Endometrial microvascular endothelial cells (primary cell): Measurements from ENCODE around the gene RGS6. TPM values are rescaled to one million over a fixed set of nuclear protein-coding genes. Genes with fewer than 3 reads are reported as not detected.

Experiments
- in situ Hi-C: cut with HindIII; loops from 2 replicates; pipeline ENCODE4 v1.10.0; 2017; ENCODE audit warnings: low sequenced_read_pairs, low pct_unique_long_range_greater_than_20kb; ENCODE audit errors: inconsistent ontology term
- total RNA-seq: library from RNA; depleted of rRNA; stranded (reverse); fragments of >200 nt; gene quantifications from one replicate; pipeline ENCODE4 v1.2.3, GENCODE V29; 2015; ENCODE audit errors: inconsistent ontology term

Gene RGS6
- total RNA-seq, 1 donor from 2014 or later: not detected

DNA sequence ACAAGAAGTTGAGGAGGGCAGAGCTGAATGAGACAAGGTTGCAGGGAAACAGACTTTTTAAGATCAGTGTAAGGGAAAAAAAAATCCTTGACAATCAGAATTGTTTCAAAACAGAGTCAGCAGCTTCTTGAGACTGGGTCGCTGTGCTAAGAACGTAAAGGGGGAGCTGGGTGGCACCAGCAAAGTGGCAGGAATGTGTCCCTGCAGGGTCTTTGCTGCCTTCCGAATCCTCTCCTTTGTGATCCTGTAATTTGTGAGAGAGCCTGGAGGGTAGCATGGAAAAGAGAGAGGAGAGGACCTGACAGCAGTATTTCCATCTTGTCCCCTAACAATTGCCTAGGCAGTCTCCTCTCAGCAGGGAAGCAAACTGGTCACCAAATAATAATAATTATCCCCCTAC lies 472.8 kb downstream of the RGS6 start:
- in situ Hi-C loops: no loop called here

DNA sequence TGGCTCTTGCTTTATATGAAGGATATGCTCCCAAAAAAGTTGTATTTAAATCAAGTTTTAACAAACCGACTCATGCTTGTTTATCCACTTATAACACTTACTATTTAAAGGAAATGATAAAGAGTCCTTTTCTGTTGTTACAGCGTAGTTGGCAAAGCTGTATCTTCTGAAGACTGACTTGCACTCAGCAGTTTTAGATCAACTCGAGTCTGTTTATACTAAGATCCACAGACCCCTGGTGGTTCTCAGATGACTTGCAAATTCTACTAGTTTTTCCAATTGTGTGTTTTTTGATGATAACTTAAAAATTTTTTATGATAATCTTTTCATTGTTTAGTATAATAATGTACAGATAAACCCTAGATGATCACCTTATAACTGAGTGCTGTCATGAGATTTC lies 475.8 kb downstream of the RGS6 start:
- in situ Hi-C loops: no loop called here

DNA sequence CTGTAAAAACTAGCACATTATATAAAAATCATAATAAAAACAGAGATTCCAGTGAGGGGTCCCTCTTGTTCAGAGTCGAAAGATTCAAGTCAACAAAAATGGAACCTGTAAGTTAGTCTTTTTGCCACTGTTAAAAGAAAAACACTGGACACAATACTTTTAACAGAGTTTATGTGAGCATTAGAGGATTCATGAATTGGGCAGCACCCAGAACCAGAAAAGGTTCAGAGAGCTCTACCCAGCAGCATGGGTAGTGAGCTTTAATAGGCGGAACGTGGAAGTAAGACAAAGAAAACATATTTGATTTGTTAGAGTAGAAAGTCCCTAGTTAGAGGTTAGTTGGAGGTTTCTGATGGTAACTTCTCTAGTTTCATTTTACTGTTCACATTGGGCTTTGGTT lies 476.8 kb downstream of the RGS6 start:
- in situ Hi-C loops: no loop called here

DNA sequence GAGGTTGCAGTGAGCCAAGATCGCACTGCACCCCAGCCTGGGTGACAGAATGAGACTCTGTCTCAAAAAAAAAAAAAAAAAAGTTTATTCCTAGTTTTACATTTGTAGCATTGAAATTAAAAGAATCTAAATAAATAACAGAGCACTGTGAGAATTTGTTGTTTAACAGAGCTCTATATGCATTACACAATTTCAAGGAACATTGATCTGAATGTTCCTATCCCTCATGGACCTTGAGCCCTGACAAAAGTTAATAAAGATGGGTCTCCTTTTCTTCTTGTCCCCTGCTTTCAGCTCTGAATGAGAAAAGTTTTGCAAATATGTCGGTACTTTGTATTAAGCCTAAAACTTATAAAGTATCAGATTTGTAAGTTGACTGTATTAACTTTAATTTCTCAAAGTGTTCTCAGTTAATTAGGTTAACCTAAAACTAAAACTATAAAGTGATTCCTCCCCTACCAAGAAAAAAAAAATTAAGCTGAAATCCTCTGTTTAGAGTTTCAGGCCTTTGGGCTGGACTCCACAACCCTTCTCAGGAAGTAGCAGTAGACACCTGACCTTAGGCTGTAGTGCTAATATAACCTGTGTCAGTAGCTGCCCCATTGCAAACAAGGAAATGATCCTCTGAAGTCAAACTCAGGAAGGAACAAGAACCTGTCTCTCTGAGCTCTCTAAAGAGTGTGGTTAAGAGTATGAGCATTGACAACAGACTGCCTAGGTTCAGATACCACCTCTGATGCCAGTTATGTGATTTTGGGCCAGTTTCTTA lies 484.0 kb downstream of the RGS6 start:
- in situ Hi-C loops: no loop called here

DNA sequence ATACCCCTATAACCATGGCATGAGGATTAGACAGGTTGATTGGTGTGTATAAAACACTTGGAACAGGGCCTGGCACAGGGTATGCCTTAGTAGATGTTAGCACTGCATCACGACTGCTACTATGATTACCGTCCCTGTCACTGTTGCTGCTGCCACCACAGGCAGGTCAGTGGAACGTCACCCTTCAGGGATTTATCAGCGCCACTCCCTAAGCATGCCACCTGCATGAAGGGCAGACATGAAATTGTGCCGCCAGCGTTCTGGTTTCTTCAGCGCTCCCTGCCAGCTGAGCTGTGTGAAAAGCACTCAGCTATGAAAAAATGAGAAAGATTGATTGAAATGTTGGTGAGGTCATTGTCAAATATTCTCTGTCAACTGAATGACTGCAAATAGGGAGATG lies 484.7 kb downstream of the RGS6 start:
- in situ Hi-C loops: no loop called here

DNA sequence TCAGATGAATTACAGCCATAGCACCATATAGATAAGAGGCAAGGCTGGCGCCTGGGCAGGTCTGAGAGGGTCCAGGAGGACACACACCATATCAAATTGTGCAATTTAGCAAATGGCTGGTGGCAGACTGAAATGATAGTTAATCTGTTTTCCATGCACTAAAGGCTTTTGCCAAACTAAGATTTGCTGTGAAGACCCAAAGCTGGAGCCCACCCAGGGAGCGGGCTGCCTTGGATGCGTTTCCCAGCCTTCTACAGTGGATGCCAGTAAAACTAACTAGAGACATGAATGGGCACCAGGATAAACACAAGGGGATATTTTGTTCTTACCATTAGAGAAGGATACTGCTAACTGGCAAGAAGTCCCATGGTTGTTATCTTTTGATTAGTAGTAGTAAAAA lies 486.6 kb downstream of the RGS6 start:
- in situ Hi-C loops: no loop called here

DNA sequence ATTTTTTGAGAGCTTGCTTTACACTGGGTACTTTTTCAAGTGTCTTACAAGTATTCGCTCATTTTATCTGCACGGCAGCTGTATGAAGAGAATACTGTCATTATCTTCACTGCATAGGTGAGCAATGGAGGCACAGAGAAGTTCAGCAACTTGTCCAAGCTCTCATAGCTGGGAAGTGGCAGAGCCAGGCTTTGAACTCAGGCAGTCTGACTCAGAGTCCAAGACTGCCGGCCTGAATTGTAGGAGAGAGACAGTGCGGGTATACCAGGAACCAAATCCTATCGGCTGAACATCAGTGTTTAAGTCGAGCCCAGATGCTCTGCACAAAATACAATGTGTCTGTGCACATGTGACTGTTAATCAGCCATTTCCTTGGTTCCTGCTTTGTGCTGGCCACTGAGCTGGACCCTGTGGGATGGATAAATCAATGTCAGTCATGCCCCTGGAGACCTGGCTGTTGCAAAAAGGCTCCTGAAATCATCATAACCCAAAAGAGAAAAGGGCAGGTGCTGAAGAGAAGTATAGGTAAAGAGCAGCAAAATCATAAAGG lies 487.1 kb downstream of the RGS6 start:
- in situ Hi-C loops: no loop called here

DNA sequence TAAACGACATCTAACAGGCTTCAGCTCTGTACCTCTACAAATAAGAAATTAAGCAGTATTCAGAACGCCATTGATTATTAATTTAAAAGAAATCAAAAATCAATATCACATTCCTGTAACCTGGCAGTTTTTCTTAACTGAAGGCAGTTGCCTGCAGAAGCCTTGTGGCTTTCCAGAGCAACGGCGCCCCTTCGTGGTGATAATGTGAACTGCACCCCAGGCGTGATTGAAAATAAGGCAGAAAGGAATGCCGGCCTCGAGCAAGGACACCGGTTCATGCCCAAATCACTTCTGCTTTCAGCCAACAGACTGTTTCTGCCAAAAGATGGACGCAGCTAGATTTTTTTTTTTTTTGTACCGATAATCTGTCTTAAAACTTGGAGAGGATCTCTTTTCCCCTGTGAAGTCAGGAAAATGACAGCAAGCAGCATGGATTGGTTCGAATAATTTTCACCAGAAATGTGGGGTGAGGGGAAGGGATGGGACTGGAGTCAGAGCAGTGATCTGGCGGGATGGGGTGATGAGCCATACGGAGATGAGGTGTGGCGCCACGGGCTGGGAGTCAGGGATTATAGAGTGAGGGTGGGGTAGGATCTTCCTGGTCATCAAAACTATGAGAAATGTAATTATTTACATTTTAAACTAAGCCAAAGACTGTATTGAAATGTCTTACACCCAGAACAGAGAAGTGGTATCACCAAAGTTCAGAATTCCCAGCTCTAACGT lies 488.7 kb downstream of the RGS6 start:
- in situ Hi-C loops: no loop called here

DNA sequence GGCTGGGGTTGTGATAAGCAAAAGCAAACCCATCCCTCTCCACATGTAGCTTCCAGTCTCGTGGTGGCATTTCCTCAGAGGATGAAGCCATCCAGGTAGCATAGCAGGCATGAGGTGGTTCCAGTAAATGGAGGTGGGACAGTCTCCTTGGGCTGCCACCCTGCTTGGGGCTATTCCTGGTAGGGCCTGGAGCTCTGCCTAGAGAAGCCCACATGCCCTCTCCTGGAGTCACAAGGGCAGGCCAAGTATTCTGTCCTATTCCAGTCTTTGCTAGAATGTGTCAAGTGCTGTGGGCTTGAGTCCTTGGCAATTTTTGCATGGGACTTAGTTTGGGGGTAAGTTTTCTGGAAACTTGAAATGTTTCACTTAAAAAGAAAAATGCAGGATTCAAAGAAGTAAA lies 491.7 kb downstream of the RGS6 start:
- in situ Hi-C loops: no loop called here

DNA sequence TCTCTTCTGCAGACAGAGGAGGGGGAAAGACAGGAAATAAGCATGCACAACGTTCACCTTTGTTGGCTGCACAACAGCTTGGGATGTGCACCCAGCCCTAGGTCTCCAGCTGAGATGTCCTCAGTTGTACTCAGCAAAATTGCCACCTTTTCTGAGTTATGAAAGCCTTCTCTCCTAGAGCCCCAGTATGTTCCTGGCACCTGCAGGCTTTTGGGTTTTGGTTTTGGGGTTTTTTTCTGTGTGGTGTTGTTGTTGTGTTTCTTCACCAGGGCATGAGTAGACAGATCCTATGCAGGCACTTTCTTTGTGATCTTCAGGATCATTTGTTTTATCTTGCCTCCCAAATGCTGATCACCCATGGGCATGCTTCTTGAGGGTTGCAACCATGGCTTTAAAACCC lies 498.2 kb downstream of the RGS6 start:
- in situ Hi-C loops: no loop called here

DNA sequence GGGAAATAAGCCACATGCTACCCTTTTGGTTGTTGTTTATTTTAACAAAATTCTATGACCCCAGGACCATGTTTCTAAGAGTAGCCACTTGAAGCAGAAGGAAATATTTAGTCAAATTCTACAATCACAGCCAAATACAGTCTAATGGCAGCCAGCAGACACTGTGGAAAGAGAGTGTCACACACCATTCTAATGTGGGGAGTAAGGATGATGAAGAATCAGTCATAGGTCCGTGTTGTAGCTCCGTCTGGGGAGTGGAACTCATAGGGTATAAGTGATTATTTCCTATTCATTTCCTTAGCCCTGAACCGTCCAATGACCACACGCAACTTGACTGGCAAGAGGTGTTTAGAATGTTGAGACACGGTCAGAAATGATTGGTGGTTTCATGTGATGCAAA lies 500.5 kb downstream of the RGS6 start:
- in situ Hi-C loops: no loop called here

DNA sequence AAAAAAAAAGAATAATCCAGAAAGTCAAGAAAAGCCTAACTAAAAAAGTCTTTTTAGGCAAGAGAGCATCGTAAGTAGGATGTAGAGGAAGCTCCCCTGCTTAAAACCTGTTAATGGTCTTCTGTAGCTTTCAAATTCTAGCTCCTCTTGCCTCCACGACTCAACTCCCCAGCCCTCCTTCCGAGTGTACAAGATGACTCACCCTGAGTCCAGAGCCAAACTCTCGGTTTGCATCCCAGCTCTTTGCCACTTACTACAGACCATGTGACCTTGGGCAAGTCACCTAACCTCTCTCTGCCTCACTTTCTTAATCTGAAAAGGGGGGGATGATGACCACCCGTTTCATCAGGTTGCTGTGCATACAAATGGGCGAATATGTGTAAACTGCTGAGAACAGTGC lies 501.3 kb downstream of the RGS6 start:
- in situ Hi-C loops: no loop called here

DNA sequence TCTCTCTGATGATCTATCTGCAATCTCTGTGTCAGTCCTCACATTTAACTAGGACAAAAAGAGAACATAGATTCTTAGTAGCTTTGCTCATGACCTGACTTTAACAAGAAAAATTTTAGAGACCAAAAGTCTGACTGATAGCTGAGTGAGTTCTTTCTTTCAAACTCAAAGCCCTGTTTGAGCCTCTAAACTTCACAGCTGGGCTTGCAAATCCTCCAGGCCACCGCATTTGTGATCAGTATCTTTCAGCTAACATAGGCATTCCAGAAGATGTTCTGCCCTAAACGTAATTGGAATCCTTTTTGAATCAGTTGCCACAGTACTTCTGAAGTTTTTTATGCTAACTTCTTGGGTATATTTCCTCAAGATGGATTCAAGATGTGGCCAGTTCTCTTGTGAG lies 502.6 kb downstream of the RGS6 start:
- in situ Hi-C loops: no loop called here

DNA sequence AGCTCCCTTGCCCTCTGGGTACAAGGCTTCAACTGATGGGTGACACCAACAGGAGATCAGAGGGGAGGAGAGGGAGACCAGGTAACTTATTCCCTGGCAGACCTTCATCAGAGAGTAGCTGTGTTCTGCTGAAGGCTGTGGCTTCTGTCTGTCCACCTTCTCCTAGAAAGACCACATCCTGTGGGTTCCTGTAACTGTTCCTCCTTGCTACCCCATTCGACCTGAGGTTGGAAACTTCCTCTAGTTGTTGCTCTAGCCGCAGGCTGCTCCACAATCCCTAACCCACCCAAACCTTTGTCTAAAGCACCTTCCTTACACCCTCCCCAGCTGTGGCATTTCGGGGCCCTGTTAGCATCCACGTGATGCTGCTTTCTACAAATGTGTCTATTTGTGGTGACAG lies 507.5 kb downstream of the RGS6 start:
- in situ Hi-C loops: no loop called here

DNA sequence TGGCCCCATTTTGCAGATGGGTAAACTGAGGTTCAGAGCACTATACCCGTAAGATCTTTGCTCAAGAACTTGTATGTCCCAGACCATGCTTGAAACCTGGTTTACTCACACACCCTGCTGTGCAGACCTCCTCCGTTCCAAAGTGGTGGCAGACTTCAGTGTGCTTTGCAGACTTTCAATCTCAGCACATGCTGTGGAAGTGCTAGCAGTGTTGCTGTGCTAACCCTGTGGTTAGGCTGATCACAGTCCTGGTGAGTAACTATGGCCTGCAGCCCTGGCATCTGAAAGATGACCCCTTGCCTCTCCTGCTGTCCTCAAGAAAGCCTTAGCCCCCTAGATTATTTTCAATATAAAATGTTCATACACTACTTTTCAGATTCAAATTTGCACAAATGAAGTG lies 511.0 kb downstream of the RGS6 start:
- in situ Hi-C loops: no loop called here

DNA sequence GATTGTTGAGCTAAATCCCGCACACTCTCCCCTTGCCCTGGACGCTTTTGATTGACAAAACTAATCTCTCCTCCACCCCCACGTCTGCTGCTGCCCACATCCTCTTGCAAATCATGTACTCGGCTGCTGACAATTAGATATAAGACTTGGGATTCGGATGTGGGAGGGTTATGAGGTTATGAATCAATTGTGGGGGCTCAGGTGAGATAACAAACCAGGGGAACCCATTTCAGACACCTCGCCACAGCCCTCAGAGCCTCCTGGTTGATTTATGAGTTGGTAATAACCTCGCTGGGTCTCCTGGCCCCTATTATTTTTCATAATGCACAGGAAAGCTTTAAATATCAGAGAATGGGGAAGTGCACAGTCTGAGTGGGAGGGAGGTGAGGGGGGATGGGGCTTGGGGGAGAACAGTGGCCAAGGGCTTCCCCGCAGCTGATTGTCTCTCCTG lies 511.8 kb downstream of the RGS6 start:
- in situ Hi-C loops: no loop called here

DNA sequence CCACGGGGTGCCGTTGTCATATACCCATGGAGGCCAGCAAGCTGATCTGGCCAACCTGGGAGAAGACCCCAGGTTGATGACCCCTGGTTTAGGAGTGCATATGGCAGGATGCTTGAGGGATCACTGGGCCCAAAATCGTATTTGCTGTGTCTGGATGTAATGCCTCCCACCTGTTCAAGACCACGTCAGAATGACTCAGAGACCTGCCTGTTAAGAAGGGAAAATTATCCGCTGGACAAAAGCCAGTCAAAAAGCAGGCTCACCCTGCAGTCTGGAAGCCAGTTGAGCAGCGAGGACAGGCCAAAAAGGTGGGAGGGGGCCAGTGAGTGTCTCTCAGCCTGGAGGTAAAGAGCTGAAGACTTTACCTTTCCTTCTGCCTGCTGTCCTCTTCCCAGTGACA lies 512.5 kb downstream of the RGS6 start:
- in situ Hi-C loops: no loop called here

DNA sequence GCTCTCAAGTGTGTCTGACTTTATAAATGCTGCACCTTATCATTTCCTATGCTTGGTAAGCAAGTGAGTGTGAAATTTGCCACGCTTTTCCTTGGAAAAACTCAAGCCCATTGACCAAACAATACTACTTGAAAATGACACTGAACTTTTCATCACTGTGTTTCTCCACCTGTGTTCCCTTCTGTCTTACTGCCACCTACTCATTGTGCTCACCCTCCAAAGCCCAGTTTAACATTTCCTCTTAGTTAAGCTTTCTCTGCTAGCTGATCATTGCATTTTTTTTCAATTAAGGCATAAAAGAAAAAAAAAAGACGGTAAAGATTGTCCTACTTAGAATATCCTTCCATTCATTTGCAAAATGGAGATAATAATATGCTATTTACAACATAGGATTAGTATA lies 516.0 kb downstream of the RGS6 start:
- in situ Hi-C loops: no loop called here

DNA sequence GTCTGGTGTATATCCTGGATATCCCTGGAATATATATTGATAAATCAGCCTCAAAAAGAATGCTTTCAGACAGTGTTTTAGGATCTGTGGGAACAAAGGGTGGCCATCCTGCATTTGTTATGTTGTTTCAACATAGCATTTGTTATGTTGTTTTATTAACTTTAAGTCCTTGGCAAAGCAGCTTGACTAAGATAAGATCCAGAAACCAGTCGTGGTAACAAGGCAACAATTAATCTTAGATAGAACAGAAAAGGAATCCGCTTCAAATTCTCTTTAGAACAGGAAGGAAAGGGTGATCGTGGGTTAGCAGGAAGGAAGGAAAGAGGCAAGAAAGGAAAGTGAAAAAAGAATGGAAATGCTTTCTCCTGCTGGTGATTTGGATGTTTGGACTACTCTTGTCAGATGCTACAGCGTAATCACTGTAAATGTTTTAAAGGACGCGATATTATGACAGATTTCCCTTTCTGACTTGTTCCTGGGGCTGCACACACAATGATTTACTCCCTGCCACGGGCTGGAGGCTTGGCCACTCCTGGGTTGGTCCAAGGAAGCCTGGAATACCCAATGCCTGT lies 518.3 kb downstream of the RGS6 start:
- in situ Hi-C loops: no loop called here
